Cardiac fibroblast (primary cell): ENCODE measurements around the gene DOHH.

Experiments
- DNase-seq, 2 donors: peaks; one replicate each; pipeline versions ENCODE4 v3.0.0 to v3.0.0-alpha.2; 2010; ENCODE audit warnings: low read depth in 2 of 2
- H3K4me3 ChIP-seq, 2 donors: replicated peaks in 1 of 2; 1 replicate in 1 of 2; 2 replicates in 1 of 2; pipeline ENCODE4 v1.5.1; 2011; ENCODE audit warnings: low read depth in 2 of 2, low read length in 2 of 2, mild to moderate bottlenecking in 2 of 2, moderate library complexity in 1 of 2
- CTCF ChIP-seq: IDR thresholded peaks from one replicate; pipeline ENCODE4 v1.5.1; 2011; ENCODE audit warnings: low read depth, mild to moderate bottlenecking, low read length, inconsistent platforms

The DOHH gene

GRCh38 chr19:3469638-3470499, 30.6 kb downstream of the DOHH start:
- H3K4me3 ChIP-seq = no peak overlapping the region
- TF ChIP-seq CTCF = no peak
- no peak for DNase-seq

- H3K4me3 ChIP-seq = no peak overlapping the region
- no peak for DNase-seq
- no peak for TF ChIP-seq CTCF
Measured at GRCh38 chr19:3468211-3468610, 32.3 kb downstream of the DOHH start.

- DNase-seq = no peak
- H3K4me3 ChIP-seq = no peak overlapping the region
- TF ChIP-seq CTCF = no peak
Measured at GRCh38 chr19:3467437-3468198, 32.9 kb downstream of the DOHH start.

GRCh38 chr19:3466635-3467034, 33.8 kb downstream of the DOHH start:
- no peak overlapping the region for H3K4me3 ChIP-seq
- no peak for TF ChIP-seq CTCF
- DNase-seq = no peak

- H3K4me3 ChIP-seq = no peak overlapping the region
- no peak for TF ChIP-seq CTCF
- no peak for DNase-seq
Measured at GRCh38 chr19:3465552-3465951, 34.9 kb downstream of the DOHH start.

- no peak for TF ChIP-seq CTCF
- DNase-seq = no peak
- no peak overlapping the region for H3K4me3 ChIP-seq
Measured at GRCh38 chr19:3464587-3465235, 35.8 kb downstream of the DOHH start.
